ENCODE measurements around the gene ADAMTS10. TPM values are rescaled to one million over a fixed set of nuclear protein-coding genes. Genes with fewer than 3 reads are reported as not detected.

Gene ADAMTS10
- total and polyA plus RNA-seq, 7 donors = 1.9 to 8.2 (median 3.4) TPM

DNA sequence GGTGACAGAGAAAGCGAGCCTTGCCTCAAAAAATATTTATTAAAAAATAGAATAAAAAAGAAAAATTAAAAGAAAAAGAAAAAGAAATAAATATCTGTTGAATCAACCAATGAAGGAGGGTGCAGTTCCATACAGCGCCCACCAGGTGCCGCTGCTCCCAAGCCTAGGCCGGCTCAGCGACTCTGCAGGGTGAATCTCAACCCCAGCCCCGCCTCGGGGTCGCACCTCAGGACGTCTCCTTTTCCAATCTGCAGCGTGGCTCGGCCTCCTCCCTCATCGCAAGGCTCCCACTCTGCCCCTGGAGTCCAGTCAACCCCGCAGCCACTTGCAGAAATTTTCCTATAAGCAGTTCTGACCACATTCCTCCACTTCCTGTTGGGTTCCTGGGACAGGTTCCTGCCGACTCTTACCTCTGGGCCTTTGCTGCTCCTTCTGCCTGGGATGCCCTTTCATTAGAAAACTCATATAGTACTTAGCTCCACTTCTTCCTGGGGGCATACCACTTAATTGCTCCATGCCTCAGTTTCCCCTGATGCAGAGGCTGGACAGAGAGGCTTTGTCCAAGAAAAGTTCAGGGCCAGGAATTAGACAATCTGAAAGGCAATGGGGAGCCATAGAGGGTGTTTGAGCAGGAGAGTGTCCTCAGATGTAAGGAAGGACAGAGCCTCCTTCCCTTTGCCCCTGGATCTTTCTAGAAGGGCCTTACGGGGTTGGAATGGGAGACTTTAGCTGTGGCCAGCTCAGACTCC lies 44.2 kb upstream of the ADAMTS10 start:
- Histone ChIP-seq H3K4me3 (no peak overlapping the region), H3K4me1 (no peaks in the 10 kb centered on the region), H3K36me3 (ENCODE audit: insufficient read depth in 1 of 2, low read depth in 1 of 2) (no peaks in the 10 kb centered on the region), H3K9me3 (no peaks in the 10 kb centered on the region), H3K27me3 (ENCODE audit: insufficient read depth in 3 of 3, low read length in 2 of 3) (peaks cover 0 to 8% (median 0%) of the 10 kb centered on the region in 3 donors), H3K27ac (no peak overlapping the region)
- DNase-seq (peak; percentile 35 to 64), ATAC-seq (peak in 1 of 4 donors; percentile 53)
- intact Hi-C loops (cut with DNase I) = loop anchor here in 1 of 2 donors (2.0 to 5.0 kb wide), 2 partner anchors 38 to 423 kb away; no protein-coding TSS in a partner anchor
- TF ChIP-seq, protein P1, sequence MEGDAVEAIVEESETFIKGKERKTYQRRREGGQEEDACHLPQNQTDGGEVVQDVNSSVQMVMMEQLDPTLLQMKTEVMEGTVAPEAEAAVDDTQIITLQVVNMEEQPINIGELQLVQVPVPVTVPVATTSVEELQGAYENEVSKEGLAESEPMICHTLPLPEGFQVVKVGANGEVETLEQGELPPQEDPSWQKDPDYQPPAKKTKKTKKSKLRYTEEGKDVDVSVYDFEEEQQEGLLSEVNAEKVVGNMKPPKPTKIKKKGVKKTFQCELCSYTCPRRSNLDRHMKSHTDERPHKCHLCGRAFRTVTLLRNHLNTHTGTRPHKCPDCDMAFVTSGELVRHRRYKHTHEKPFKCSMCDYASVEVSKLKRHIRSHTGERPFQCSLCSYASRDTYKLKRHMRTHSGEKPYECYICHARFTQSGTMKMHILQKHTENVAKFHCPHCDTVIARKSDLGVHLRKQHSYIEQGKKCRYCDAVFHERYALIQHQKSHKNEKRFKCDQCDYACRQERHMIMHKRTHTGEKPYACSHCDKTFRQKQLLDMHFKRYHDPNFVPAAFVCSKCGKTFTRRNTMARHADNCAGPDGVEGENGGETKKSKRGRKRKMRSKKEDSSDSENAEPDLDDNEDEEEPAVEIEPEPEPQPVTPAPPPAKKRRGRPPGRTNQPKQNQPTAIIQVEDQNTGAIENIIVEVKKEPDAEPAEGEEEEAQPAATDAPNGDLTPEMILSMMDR (IDR thresholded peaks at IDR 0.05) = peak; percentile 81
- WGBS, 3 donors = 3 to 6% (median 4%) methylated on average over 15 of the region's 15 CpGs

DNA sequence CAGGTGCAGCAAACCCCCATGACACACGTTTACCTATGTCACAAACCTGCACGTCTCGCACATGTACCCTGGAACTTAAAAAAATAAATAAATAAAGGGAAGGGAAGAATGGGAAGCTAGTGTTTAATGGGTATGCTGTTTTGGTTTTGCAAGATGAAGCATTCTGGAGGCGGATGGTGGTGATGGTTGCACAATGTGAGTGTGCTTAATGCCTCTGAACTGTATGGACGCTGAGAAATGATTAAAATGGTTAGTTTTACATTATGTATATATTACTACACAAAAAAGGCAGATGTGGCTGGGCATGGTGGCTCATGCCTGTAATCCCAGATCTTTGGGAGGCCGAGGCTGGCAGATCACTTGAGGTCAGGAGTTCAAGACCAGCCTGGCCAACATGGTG lies 37.7 kb upstream of the ADAMTS10 start:
- WGBS, 3 donors = 71 to 80% (median 78%) methylated on average over 6 of the region's 6 CpGs
- intact Hi-C loops (cut with DNase I) = no loop called here
- ATAC-seq = no peak

GRCh38 chr19:8643860-8644653 lies 33.5 kb upstream of the ADAMTS10 start:
- DNase-seq (no peak), ATAC-seq (no peak)
- WGBS, 3 donors = 53 to 66% (median 60%) methylated on average over 7 of the region's 7 CpGs
- TF ChIP-seq, protein P1 (IDR thresholded peaks at IDR 0.05) = no peak
- H3K27me3 ChIP-seq (ENCODE audit: insufficient read depth in 3 of 3, low read length in 2 of 3) = peaks cover 0 to 2% (median 0%) of the 10 kb centered on the region in 3 donors
- H3K4me3 ChIP-seq = no peak overlapping the region
- intact Hi-C loops (cut with DNase I) = loop anchor here in 1 of 2 donors (5.0 kb wide), 1 partner anchor 62 kb away; no protein-coding TSS in a partner anchor
- H3K36me3 ChIP-seq (ENCODE audit: insufficient read depth in 1 of 2, low read depth in 1 of 2) = no peaks in the 10 kb centered on the region
- H3K4me1 ChIP-seq = no peaks in the 10 kb centered on the region
- no peak overlapping the region for H3K27ac ChIP-seq
- peaks cover 20% of the 10 kb centered on the region for H3K9me3 ChIP-seq

More for the DNA sequence above, 37.7 kb upstream of the ADAMTS10 start:
- Histone ChIP-seq H3K36me3 (ENCODE audit: insufficient read depth in 1 of 2, low read depth in 1 of 2) (no peaks in the 10 kb centered on the region), H3K27me3 (ENCODE audit: insufficient read depth in 3 of 3, low read length in 2 of 3) (peaks cover 0 to 4% (median 0%) of the 10 kb centered on the region in 3 donors), H3K4me1 (no peaks in the 10 kb centered on the region), H3K27ac (no peak overlapping the region), H3K9me3 (no peaks in the 10 kb centered on the region), H3K4me3 (no peak overlapping the region)
- no peak for DNase-seq
- TF ChIP-seq, protein P1 (IDR thresholded peaks at IDR 0.05) = no peak

DNA sequence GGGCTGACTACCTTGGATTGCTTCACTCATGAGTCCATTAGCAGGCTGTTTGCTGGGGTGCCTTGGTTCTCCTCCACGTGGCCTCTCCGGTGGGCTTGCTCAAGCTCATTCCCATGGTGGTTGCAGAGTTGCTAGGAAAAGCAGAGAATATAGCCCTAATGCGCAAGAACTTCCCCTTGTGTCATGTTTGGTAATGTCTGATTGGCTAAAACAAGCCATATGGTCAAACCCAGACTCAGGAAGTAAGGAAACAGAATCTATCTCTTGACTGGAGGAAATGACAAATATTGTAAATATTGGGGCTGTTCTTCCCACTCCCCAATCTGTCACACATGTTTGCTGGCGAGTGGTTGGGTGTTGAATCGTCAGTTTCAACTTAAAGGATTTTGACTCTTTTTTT lies 32.0 kb upstream of the ADAMTS10 start:
- Histone ChIP-seq H3K4me3 (no peak overlapping the region), H3K4me1 (no peaks in the 10 kb centered on the region), H3K27ac (no peak overlapping the region), H3K36me3 (ENCODE audit: insufficient read depth in 1 of 2, low read depth in 1 of 2) (no peaks in the 10 kb centered on the region), H3K9me3 (peaks cover 20% of the 10 kb centered on the region), H3K27me3 (ENCODE audit: insufficient read depth in 3 of 3, low read length in 2 of 3) (no peaks in the 10 kb centered on the region)
- DNase-seq (no peak), ATAC-seq (no peak)
- intact Hi-C loops (cut with DNase I) = loop anchor here in 1 of 2 donors (5.0 kb wide), 1 partner anchor 60 kb away; no protein-coding TSS in a partner anchor
- WGBS, 3 donors = 74 to 80% (median 77%) methylated on average over 5 of the region's 5 CpGs
- TF ChIP-seq, protein P1 (IDR thresholded peaks at IDR 0.05) = no peak

Measured in psoas muscle (tissue), 8 donors.